GM12872 (cell line): Measurements from ENCODE around the gene APOBEC3F.

Source experiments
- CTCF ChIP-seq: IDR thresholded peaks from 3 replicates; pipeline ENCODE4 v1.5.1; 2011; ENCODE audit warnings: low read depth, mild to moderate bottlenecking, low read length, moderate library complexity; ENCODE audit not compliant: insufficient read depth

APOBEC3F gene

DNA sequence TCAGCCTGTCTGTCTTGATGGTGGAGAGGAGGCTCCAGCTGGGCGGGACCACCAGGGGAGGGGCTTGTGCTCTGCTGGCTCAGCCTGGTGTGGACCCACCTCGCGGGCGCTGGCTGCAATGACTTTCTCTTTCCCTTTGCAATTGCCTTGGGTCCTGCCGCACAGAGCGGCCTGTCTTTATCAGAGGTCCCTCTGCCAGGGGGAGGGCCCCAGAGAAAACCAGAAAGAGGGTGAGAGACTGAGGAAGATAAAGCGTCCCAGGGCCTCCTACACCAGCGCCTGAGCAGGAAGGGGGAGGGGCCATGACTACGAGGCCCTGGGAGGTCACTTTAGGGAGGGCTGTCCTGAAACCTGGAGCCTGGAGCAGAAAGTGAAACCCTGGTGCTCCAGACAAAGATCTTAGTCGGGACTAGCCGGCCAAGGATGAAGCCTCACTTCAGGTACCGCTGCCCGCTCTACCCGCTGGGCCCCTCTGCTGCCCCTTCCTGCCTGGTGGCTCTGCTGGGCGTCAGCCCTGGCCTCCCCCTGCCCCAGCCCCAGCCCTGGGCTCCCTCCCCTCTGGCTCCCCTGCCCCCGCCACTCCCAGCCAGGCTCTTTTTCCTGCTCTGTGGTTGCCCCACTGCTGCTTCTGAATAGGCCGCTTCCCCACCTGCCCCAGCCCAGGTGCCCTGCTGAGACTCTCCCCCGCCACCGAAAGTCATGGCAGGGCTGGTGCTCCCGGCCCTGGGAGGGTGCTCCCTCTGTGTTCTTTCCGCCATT lies at the start of gene APOBEC3F:
APOBEC3F (plus strand) TSS at position 327 of the 759 bp plus-strand sequence; CDS start at position 424, 97 bp downstream.
- 0 out of 3 replicates have a peak, but pooled peaks have one; percentile 2 for TF ChIP-seq CTCF

- no peak for TF ChIP-seq CTCF
Observed at GRCh38 chr22:38996105-38996504, 44.6 kb upstream of the APOBEC3F start.

DNA sequence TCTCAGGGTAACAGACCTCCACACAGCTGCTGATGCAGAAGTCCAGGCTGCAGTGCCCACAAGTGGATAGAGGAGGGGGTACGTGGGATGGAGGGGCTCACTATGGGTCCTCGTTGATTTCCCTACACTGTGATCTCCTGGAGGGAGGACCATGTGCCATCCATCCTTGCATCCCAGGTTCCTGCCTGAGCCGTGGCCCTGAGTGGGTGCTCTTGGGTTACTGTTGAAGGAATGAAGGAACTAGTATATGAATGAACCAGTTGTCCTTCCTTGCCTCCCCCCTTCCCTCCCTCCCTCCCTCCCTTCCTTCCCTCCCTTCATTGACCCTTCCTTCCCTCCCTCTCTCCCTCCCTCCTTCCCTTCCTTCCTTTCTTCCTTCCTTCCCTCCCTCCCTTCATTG lies 43.1 kb upstream of the APOBEC3F start:
- no peak for TF ChIP-seq CTCF

DNA sequence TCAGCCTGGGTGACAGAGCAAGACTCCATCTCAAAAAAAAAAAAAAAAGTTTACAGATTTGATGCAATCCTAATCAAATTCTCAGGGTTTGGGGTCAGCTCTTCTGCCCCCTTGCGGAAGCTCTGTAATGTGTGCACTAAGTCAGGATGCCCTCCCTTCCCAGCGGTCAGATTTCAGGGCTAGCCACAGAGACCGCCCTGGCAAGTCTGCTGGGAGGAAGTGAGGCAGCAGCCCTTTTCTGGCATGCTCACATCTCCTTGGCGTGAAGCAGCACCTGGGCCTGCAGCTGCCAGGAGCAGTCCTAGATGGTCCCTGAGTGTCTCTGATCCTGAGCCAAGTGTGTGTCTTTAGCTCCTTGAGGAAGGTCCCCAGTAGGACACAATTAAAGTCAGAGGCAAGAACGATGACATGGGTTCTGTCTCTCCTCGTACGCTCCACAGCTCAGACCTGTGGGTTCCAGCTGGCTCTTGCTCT lies 37.5 kb upstream of the APOBEC3F start:
- peak; percentile 82 for TF ChIP-seq CTCF

DNA sequence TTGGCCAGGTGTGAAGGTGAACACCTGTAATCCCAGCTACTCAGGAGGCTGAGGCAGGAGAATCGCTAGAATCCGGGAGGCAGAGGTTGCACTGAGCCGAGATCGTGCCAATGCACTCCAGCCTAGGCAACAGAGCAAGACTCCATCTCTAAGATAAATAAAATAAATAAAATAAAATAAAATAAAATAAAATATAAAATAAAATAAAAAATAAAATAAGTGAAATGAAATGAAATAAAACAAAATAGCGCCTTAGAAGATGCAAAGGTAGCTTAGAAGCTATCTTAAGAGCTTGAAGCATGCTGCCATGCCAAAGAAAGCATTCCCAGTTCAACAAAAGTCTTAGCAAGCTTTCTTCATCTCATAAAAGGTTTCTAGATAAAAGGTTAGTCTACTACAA lies 33.5 kb upstream of the APOBEC3F start:
- no peak for TF ChIP-seq CTCF

GRCh38 chr22:39010946-39011345 lies 29.7 kb upstream of the APOBEC3F start:
- no peak for TF ChIP-seq CTCF

- no peak for TF ChIP-seq CTCF
Observed at GRCh38 chr22:39012533-39013511, 27.8 kb upstream of the APOBEC3F start.
